Sigmoid colon (tissue), 7 donors: Measurements from ENCODE around the gene GABRR1. TPM values are rescaled to one million over a fixed set of nuclear protein-coding genes. Genes with fewer than 3 reads are reported as not detected.

Experiments used
- DNase-seq: peaks from one replicate; pipeline ENCODE4 v3.0.0-alpha.2; 2019
- H3K27ac ChIP-seq, 4 donors: fragments of 200-600 bp; sonication (generic); one replicate each; pipeline ENCODE4 v1.5.1; 2016 to 2019; ENCODE audit warnings: mild to moderate bottlenecking in 1 of 4
- H3K27me3 ChIP-seq, 3 donors: fragments of 200-600 bp; sonication (generic); one replicate each; pipeline ENCODE4 v1.5.1; 2019; ENCODE audit warnings: mild to moderate bottlenecking in 1 of 3
- H3K36me3 ChIP-seq, 4 donors: fragments of 200-600 bp; sonication (generic); one replicate each; pipeline ENCODE4 v1.5.1; 2016 to 2019
- H3K4me1 ChIP-seq, 4 donors: fragments of 200-600 bp; sonication (generic); one replicate each; pipeline ENCODE4 v1.5.1; 2017 to 2019
- H3K4me3 ChIP-seq, 4 donors: fragments of 200-600 bp; sonication (generic); one replicate each; pipeline ENCODE4 v1.5.1; 2017 to 2019; ENCODE audit warnings: mild to moderate bottlenecking in 2 of 4, moderate library complexity in 1 of 4
- H3K9me3 ChIP-seq, 4 donors: fragments of 200-600 bp in 3 of 4; sonication (generic) in 3 of 4; one replicate each; pipeline versions ENCODE4 v1.5.1 to v1.6.1; 2013 to 2019
- CTCF ChIP-seq, 4 experiments: fragments of 450-650 bp in 3 of 4; fragments of 200-600 bp in 1 of 4; IDR thresholded peaks; one replicate each; pipeline ENCODE4 v1.5.1; 2016 to 2019; ENCODE audit warnings: antibody characterized with exemption in 4 of 4, mild to moderate bottlenecking in 3 of 4, moderate library complexity in 2 of 4
- EP300 ChIP-seq, 4 donors: sonication (generic); formaldehyde crosslinking; IDR thresholded peaks; one replicate each; pipeline ENCODE4 v1.6.1; 2017; ENCODE audit warnings: antibody characterized with exemption in 4 of 4
- POLR2A ChIP-seq, 2 donors: fragments of 450-650 bp; IDR thresholded peaks; one replicate each; pipeline ENCODE4 v1.6.1; 2016; ENCODE audit warnings: antibody characterized with exemption in 2 of 2, mild to moderate bottlenecking in 2 of 2, moderate library complexity in 2 of 2
- POLR2AphosphoS5 ChIP-seq, 4 donors: sonication (generic); formaldehyde crosslinking; IDR thresholded peaks; one replicate each; pipeline ENCODE4 v1.6.1; 2017; ENCODE audit warnings: antibody characterized with exemption in 4 of 4
- WGBS, 2 donors: extraction: QIAGEN DNeasy Blood & Tissue Kit; methylation state at CpG; one replicate each; pipeline ENCODE4 v1.1.7; 2013; 5-methylcytosine and 5-hydroxymethylcytosine counted together
- intact Hi-C: fragments of 100-400 bp; cut with DNase I; formaldehyde crosslinking; loops from one replicate; pipeline ENCODE4 v1.15.1; 2023
- polyA plus RNA-seq, 3 donors: library from polyadenylated mRNA; stranded (reverse); fragments of 200-250 nt; gene quantifications; one replicate each; pipeline ENCODE4 v1.2.3, GENCODE V29; 2013
- total RNA-seq, 4 donors: library from RNA; depleted of rRNA; stranded (reverse); fragments of >200 nt; gene quantifications; one replicate each; pipeline ENCODE4 v1.1.0, GENCODE V29; 2016
- donor health status: healthy with polysubstance abuse.
- donor health status: Bipolar disorder and iron deficiency.
- donor health status: healthy.

Gene GABRR1
- total and polyA plus RNA-seq, 7 donors: 0.04 TPM; not detected in 6

GRCh38 chr6:89251976-89252375, 34.8 kb upstream of the GABRR1 start:
- no peak for TF ChIP-seq POLR2AphosphoS5 (IDR thresholded peaks at IDR 0.05)
- no peak for TF ChIP-seq CTCF (IDR thresholded peaks at IDR 0.05)
- no peak for TF ChIP-seq EP300 (IDR thresholded peaks at IDR 0.05)

GRCh38 chr6:89251170-89251569, 34.0 kb upstream of the GABRR1 start:
- Histone ChIP-seq H3K9me3 (no peaks in the 10 kb centered on the region), H3K27me3 (no peaks in the 10 kb centered on the region), H3K4me3 (no peak overlapping the region), H3K27ac (no peak overlapping the region), H3K36me3 (no peaks in the 10 kb centered on the region), H3K4me1 (no peaks in the 10 kb centered on the region)
- 86 to 90% methylated on average over 2 of the region's 2 CpGs for WGBS, 2 donors
- TF ChIP-seq CTCF (IDR thresholded peaks at IDR 0.05) (no peak), EP300 (IDR thresholded peaks at IDR 0.05) (no peak), POLR2A (IDR thresholded peaks at IDR 0.05) (no peak), POLR2AphosphoS5 (IDR thresholded peaks at IDR 0.05) (no peak)
- no peak for DNase-seq
- intact Hi-C loops: no loop called here

More at GRCh38 chr6:89251976-89252375, 34.8 kb upstream of the GABRR1 start:
- Histone ChIP-seq H3K4me1 (no peaks in the 10 kb centered on the region), H3K27ac (no peak overlapping the region), H3K4me3 (no peak overlapping the region), H3K9me3 (no peaks in the 10 kb centered on the region), H3K27me3 (no peaks in the 10 kb centered on the region), H3K36me3 (no peaks in the 10 kb centered on the region)
- no peak for DNase-seq
- WGBS, 2 donors: 96 to 97% methylated on average over 10 of the region's 10 CpGs
- intact Hi-C loops: no loop called here

GRCh38 chr6:89250239-89250638, 33.1 kb upstream of the GABRR1 start:
- Histone ChIP-seq H3K27ac (no peak overlapping the region), H3K36me3 (no peaks in the 10 kb centered on the region), H3K9me3 (no peaks in the 10 kb centered on the region), H3K4me1 (no peaks in the 10 kb centered on the region), H3K27me3 (no peaks in the 10 kb centered on the region), H3K4me3 (no peak overlapping the region)
- TF ChIP-seq POLR2AphosphoS5 (IDR thresholded peaks at IDR 0.05) (no peak), EP300 (IDR thresholded peaks at IDR 0.05) (no peak), CTCF (IDR thresholded peaks at IDR 0.05) (no peak), POLR2A (IDR thresholded peaks at IDR 0.05) (no peak)
- DNase-seq: no peak
- WGBS, 2 donors: 87 to 88% methylated on average over 7 of the region's 7 CpGs
- intact Hi-C loops: no loop called here

GRCh38 chr6:89244241-89244985, 27.3 kb upstream of the GABRR1 start:
- H3K4me3 ChIP-seq: no peak overlapping the region
- H3K36me3 ChIP-seq: no peaks in the 10 kb centered on the region
- peaks cover 0 to 8% (median 0%) of the 10 kb centered on the region in 4 donors for H3K4me1 ChIP-seq
- no peaks in the 10 kb centered on the region for H3K27me3 ChIP-seq
- H3K9me3 ChIP-seq: no peaks in the 10 kb centered on the region
- WGBS, 2 donors: 57 to 59% methylated on average over 5 of the region's 5 CpGs
- intact Hi-C loops: no loop called here
- DNase-seq: no peak
- H3K27ac ChIP-seq: no peak overlapping the region
- TF ChIP-seq EP300 (IDR thresholded peaks at IDR 0.05): no peak
- TF ChIP-seq POLR2AphosphoS5 (IDR thresholded peaks at IDR 0.05): no peak
- no peak for TF ChIP-seq CTCF (IDR thresholded peaks at IDR 0.05)
- TF ChIP-seq POLR2A (IDR thresholded peaks at IDR 0.05): no peak

GRCh38 chr6:89243331-89243629, 26.1 kb upstream of the GABRR1 start:
- peaks cover 0 to 8% (median 0%) of the 10 kb centered on the region in 4 donors for H3K4me1 ChIP-seq
- 61 to 73% methylated on average over 1 of the region's 1 CpG for WGBS, 2 donors
- no peak overlapping the region for H3K27ac ChIP-seq
- TF ChIP-seq POLR2AphosphoS5 (IDR thresholded peaks at IDR 0.05): no peak
- TF ChIP-seq EP300 (IDR thresholded peaks at IDR 0.05): no peak
- H3K36me3 ChIP-seq: no peaks in the 10 kb centered on the region
- no peak overlapping the region for H3K4me3 ChIP-seq
- H3K27me3 ChIP-seq: no peaks in the 10 kb centered on the region
- intact Hi-C loops: loop anchor here (2.0 kb wide), 1 partner anchor 120 kb away; no protein-coding TSS in a partner anchor
- no peak for DNase-seq
- no peaks in the 10 kb centered on the region for H3K9me3 ChIP-seq
